Measurements from ENCODE around the gene TIMP3.

TIMP3 gene

GRCh38 chr22:32897400-32897799 is 95.9 kb downstream of the TIMP3 start:
- no peak for DNase-seq

DNA sequence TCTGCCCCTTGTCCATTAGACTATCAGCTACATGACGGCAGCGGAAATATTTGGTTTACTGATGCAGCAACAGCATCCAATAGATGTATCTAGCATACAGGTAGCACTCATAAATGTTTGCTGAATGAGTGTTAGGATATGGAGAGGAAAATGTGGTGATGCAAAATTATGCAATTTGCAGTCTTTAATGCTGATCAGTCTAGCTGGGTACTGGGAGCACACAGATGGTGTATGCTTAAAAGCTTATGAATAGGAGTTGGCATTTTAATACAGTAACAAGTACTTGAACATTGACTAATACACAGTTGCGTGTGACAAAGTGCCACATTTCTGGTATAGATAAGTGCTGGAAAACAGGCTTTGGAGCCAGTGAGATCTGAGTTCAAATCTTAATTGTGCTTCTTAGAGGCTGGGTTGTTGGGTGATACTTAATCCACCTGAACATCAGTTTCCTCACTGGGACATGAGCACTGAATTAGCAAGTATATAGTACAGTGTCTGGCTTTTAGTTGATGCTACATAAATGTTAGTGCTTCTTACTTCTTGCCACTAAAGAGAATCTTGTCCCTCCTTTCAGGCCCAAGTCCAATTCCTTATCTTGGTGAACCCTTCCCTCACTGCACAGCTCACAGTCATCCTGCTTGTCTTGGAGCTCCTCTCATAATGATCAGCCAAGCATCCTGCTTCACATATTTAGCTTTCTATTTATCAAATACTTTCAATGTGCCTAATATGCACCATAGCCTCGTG is 99.6 kb downstream of the TIMP3 start:
- no peak for DNase-seq

DNA sequence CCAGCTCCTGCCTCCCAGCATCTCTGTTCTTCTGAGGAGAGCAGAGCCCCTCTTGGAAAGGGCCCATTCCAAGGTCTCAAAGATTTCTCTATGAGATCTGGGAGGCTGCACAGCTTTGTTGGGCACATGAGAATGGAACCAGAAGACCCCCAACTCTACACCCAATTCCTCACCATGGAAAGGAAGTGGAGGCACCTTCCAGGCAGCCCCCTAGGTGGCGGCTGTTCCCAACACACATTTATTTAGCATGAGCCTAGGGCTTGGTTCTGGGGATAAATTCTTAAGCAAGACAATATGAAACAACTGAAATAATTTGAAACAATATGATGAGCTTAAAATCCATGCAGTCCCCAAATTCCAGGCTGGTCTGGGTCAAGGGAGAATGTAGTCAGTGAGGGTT is 100.4 kb downstream of the TIMP3 start:
- DNase-seq, result no peak

DNA sequence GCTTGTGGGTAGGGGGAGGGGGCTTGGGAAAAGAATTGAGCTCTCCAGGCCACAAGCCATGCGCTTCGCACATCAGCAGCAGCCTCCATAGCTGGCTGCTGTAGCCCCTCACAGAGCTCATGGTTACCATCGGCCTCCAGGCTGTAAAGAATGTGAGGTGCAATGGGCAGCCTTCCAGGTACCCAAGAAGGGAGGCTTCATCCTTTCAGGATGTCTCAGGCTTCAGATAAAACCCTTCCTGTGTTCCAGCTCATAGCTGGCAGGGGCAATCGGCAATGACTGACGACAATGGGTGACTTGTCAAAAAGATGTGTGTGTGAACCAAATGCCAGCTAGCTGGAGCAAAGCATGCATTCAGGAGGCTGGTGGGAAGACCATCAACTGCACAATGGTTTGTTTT is 102.0 kb downstream of the TIMP3 start:
- no peak for DNase-seq

DNA sequence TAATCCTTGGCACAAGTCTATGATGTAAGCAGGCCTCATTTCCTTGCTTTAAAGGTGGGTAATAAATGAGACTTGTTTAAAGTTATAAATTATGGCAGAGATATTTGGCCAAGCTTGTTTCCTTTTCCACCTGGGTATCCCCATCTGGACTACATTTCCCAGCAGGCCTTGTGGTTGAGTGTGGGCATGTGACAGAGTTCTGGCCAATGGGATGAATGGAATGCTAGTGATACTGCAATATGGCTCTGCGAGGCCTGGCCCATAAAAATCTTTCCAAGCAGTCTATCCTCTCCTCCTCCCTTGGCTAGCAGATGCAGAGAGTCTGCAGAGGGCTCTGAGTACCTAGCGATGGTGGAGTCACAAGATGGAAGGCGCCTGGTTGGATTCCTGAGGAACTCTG is 102.5 kb downstream of the TIMP3 start:
- no peak for DNase-seq

DNA sequence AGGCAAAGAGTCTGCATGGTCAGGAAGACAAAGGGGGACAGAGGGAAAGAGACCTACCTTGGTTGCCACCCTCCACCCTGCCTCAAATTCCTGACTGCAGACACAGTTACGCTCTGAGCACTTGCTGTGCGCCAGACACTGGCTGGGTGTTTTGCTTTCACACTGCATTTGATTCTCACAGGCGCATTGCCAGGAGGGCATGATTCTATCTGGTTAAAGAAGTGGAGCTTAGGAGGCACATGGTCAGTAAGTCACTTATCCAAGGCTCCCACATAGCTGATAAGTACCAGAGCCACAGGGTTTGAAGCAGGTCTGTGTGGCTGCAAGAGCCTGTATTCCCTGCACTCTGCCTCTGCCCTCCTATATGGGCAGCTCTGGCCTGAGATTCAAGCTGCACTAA is 103.9 kb downstream of the TIMP3 start:
- no peak for DNase-seq

DNA sequence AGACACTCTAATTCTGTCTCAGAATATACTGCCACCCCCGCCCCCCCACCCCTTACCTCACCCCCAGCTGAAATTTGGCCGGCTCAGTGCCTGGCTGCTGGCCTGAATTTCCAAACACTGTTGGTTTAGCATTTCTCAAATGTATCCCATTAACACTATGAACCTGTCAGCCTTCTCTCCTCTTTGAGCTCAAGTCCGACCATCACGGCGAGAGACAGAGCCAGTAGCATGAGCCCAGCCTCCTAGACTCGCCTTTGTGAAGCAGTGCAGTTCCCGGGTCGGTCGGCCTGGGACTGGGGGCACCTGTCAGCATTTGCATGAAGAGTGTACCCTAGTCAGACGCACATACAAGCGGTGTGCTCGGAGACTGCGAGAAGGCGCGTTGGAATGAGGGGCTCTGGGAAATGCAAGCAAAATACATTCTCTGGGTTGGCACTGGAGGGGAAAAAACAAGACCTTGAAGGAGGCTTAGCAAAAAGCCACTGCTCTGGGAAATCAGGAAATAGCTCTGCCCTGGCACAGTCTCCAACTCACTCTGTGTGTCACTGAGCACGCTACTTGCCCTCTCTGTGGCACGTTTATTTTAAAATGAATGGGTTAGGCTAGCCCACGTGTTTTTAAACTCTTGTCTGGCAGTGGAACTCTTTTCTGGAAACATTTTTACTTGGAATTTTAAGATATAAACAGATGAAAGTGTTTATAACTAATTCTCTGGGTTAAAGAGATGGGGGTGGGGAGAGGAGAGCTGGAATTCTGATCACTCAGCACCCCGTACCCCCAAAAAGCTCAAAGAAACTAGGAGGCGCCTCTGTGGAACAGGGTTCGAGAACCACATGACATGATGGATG is 108.3 kb downstream of the TIMP3 start:
- DNase-seq, result no peak

DNA sequence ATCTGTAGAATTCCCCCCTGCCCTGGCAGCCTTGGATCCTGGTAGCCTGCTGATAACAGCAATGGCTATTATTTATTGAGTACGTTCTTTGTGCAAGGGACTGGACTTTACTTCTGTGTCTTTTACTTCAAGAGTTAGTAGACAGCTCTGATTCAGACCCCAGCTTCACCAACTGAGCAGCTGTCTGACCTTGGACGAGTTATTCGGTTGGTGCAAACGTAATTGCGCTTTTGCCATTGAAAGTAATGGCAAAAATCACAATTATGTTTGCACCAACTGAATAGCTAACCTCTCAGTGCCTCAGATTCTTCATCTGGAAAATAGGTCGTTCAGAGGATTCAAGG is 108.9 kb downstream of the TIMP3 start:
- DNase-seq, result no peak

GRCh38 chr22:32911503-32911902 is 110.0 kb downstream of the TIMP3 start:
- DNase-seq, result no peak
